Vagina (tissue), 2 donors: Measurements from ENCODE around the gene C9orf50.

Source experiments
- POLR2A ChIP-seq, 2 donors: fragments of 450-650 bp; IDR thresholded peaks; one replicate each; pipeline ENCODE4 v1.6.1; 2017; ENCODE audit warnings: antibody characterized with exemption in 2 of 2, mild to moderate bottlenecking in 2 of 2, moderate library complexity in 2 of 2
- POLR2AphosphoS5 ChIP-seq, 2 donors: sonication (generic); formaldehyde crosslinking; IDR thresholded peaks; one replicate each; pipeline ENCODE4 v1.9.0; 2017; ENCODE audit warnings: antibody characterized with exemption in 2 of 2, mild to moderate bottlenecking in 2 of 2, low read depth in 1 of 2; ENCODE audit not compliant: insufficient read depth in 1 of 2
- TF ChIP-seq, protein P1 (sequence below), 3 experiments: fragments of 450-650 bp in 2 of 3; fragments of 200-600 bp in 1 of 3; sonication (generic) in 1 of 3; IDR thresholded peaks; one replicate each; pipeline ENCODE4 v1.5.1; 2017 to 2019; ENCODE audit warnings: antibody characterized with exemption in 3 of 3, mild to moderate bottlenecking in 2 of 3, moderate library complexity in 2 of 3

DNA sequence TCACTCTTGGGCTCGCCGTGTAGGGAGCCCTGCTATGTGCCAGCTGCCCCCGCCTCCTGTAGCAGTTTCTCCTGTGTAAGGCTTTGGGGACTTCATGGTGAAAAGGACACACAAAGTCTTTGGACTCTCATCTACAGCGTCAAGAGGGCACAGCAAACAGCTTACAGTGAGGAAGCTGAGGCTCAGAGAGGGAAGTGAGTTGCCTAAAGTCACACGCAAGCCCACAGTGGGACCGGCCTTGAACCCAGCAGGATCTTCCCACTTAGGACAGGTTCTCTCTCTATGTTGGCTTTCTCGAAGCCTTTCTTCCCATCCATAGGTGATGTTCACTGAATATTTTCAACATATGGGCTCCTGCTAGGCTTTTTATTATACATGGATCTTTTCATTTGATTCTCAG lies 34.8 kb upstream of the C9orf50 start:
- TF ChIP-seq, protein P1, sequence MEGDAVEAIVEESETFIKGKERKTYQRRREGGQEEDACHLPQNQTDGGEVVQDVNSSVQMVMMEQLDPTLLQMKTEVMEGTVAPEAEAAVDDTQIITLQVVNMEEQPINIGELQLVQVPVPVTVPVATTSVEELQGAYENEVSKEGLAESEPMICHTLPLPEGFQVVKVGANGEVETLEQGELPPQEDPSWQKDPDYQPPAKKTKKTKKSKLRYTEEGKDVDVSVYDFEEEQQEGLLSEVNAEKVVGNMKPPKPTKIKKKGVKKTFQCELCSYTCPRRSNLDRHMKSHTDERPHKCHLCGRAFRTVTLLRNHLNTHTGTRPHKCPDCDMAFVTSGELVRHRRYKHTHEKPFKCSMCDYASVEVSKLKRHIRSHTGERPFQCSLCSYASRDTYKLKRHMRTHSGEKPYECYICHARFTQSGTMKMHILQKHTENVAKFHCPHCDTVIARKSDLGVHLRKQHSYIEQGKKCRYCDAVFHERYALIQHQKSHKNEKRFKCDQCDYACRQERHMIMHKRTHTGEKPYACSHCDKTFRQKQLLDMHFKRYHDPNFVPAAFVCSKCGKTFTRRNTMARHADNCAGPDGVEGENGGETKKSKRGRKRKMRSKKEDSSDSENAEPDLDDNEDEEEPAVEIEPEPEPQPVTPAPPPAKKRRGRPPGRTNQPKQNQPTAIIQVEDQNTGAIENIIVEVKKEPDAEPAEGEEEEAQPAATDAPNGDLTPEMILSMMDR (IDR thresholded peaks at IDR 0.05) = no peak
- TF ChIP-seq POLR2AphosphoS5 (IDR thresholded peaks at IDR 0.05; ENCODE audit: insufficient read depth in 1 of 2, low read depth in 1 of 2) (no peak), POLR2A (IDR thresholded peaks at IDR 0.05) (no peak)
